B cell (primary cell): ENCODE results near the gene CPE. TPM values are rescaled to one million over a fixed set of nuclear protein-coding genes. Genes with fewer than 3 reads are reported as not detected.

Source experiments
- ATAC-seq: fragments of 200-7000 bp; cut with Tn5 transposase; one replicate; pipeline ENCODE4 v1.10.0; 2021; ENCODE audit warnings: low read depth, mild to moderate bottlenecking, moderate number of reproducible peaks, moderate library complexity
- CTCF ChIA-PET: fragments of 350-600 bp; sonication (Branson Sonifier 250); formaldehyde crosslinking; loops from one replicate; lab custom pipeline; 2021; ENCODE audit warnings: antibody characterized with exemption, inconsistent platforms; lab: Charles Lee
- POLR2A ChIA-PET: fragments of 350-600 bp; sonication (Branson Sonifier 250); formaldehyde crosslinking; loops from one replicate; lab custom pipeline; 2021; ENCODE audit warnings: antibody characterized with exemption; lab: Charles Lee
- DNase-seq: peaks from one replicate; pipeline ENCODE4 v3.0.0; 2013
- H2AFZ ChIP-seq: 2 replicates; pipeline ENCODE4 v1.6.1; 2012; ENCODE audit warnings: mild to moderate bottlenecking, low read depth, low read length; ENCODE audit not compliant: insufficient read depth, poor library complexity, severe bottlenecking
- H3K27ac ChIP-seq, 2 donors: 1 replicate in 1 of 2; 2 replicates in 1 of 2; pipeline ENCODE4 v1.5.1; 2012 to 2013; ENCODE audit warnings: low read length in 2 of 2, mild to moderate bottlenecking in 2 of 2, moderate library complexity in 1 of 2
- H3K27me3 ChIP-seq, 4 experiments: fragments of 200-600 bp in 1 of 4; sonication (generic) in 1 of 4; replicated peaks in 1 of 4; 1 replicate in 2 of 4; 2 replicates in 2 of 4; pipeline versions ENCODE4 v1.6.1 to v1.7.0; 2013 to 2016; ENCODE audit warnings: low read length in 3 of 4, mild to moderate bottlenecking in 2 of 4, mixed read lengths in 1 of 4, moderate library complexity in 1 of 4; ENCODE audit not compliant: insufficient read depth in 4 of 4, control insufficient read depth in 3 of 4; ENCODE audit errors: control extremely low read depth in 1 of 4
- H3K36me3 ChIP-seq, 2 experiments: replicated peaks in 1 of 2; 1 replicate in 1 of 2; 2 replicates in 1 of 2; pipeline versions ENCODE4 v1.6.1 to v1.7.1; 2013; ENCODE audit warnings: low read length in 1 of 2; ENCODE audit not compliant: insufficient read depth in 2 of 2, control insufficient read depth in 1 of 2; ENCODE audit errors: control extremely low read depth in 1 of 2, extremely low read depth in 1 of 2
- H3K4me1 ChIP-seq, 2 donors: fragments of 200-600 bp in 1 of 2; sonication (generic) in 1 of 2; 1 replicate in 1 of 2; 2 replicates in 1 of 2; pipeline versions ENCODE4 v1.5.1 to v1.6.1; 2013 to 2017; ENCODE audit warnings: low read length in 2 of 2; ENCODE audit not compliant: control insufficient read depth in 2 of 2, insufficient read depth in 2 of 2
- H3K4me2 ChIP-seq: replicated peaks from 2 replicates; pipeline ENCODE3; 2012; ENCODE audit warnings: mild to moderate bottlenecking, low read depth, low read length; ENCODE audit not compliant: poor library complexity, severe bottlenecking
- H3K4me3 ChIP-seq, 5 experiments: fragments of 200-600 bp in 1 of 5; sonication (generic) in 1 of 5; 1 replicate in 3 of 5; 2 replicates in 2 of 5; pipeline versions ENCODE4 v1.5.1 to v1.7.0; 2011 to 2016; ENCODE audit warnings: low read length in 4 of 5, mild to moderate bottlenecking in 4 of 5, low read depth in 2 of 5, control low read depth in 1 of 5, moderate library complexity in 1 of 5; ENCODE audit not compliant: insufficient read depth in 1 of 5; ENCODE audit errors: control extremely low read depth in 1 of 5, extremely low read depth in 1 of 5
- H3K79me2 ChIP-seq: fragments of 200-600 bp; sonication (generic); one replicate; pipeline ENCODE4 v1.6.0; 2016; ENCODE audit warnings: low read length; ENCODE audit not compliant: control insufficient read depth, insufficient read depth
- H3K9ac ChIP-seq: fragments of 200-600 bp; sonication (generic); 2 replicates; pipeline ENCODE4 v1.6.1; 2017; ENCODE audit warnings: mild to moderate bottlenecking, low read length, moderate library complexity
- H3K9me3 ChIP-seq, 3 donors: one replicate each; pipeline versions ENCODE4 v1.6.1 to v1.7.1; 2013; ENCODE audit warnings: low read length in 2 of 3; ENCODE audit not compliant: control insufficient read depth in 2 of 3, insufficient read depth in 1 of 3; ENCODE audit errors: control extremely low read depth in 1 of 3
- H4K20me1 ChIP-seq: 2 replicates; pipeline ENCODE4 v1.6.0; 2012; ENCODE audit warnings: mild to moderate bottlenecking, low read length; ENCODE audit not compliant: insufficient read depth, control insufficient read depth, poor library complexity, severe bottlenecking
- H3K27ac Mint-ChIP-seq: one replicate; pipeline ENCODE4 v1.8.0; 2021; ENCODE audit warnings: mixed read lengths
- H3K27me3 Mint-ChIP-seq: one replicate; pipeline ENCODE4 v1.8.0; 2021; ENCODE audit warnings: mixed read lengths
- H3K4me1 Mint-ChIP-seq: one replicate; pipeline ENCODE4 v1.8.0; 2021; ENCODE audit warnings: mixed read lengths
- H3K4me3 Mint-ChIP-seq: one replicate; pipeline ENCODE4 v1.8.0; 2021; ENCODE audit warnings: mixed read lengths
- H3K9me3 Mint-ChIP-seq: one replicate; pipeline ENCODE4 v1.8.0; 2022; ENCODE audit warnings: mixed read lengths; ENCODE audit not compliant: insufficient read depth
- EZH2 ChIP-seq: IDR thresholded peaks from 2 replicates; pipeline ENCODE4 v1.6.1; 2012; ENCODE audit warnings: borderline replicate concordance, low read depth, mild to moderate bottlenecking, moderate library complexity, low read length; ENCODE audit not compliant: insufficient read depth, poor library complexity, severe bottlenecking
- WGBS: methylation state at CpG from one replicate; pipeline ENCODE4 v1.1.5; 2013; ENCODE audit warnings: missing lambda C conversion rate; ENCODE audit not compliant: insufficient coverage; 5-methylcytosine and 5-hydroxymethylcytosine counted together
- intact Hi-C: fragments of 100-400 bp; cut with micrococcal nuclease; formaldehyde crosslinking; loops from one replicate; pipeline ENCODE4 v1.10.0; 2022
- polyA plus RNA-seq: library from polyadenylated mRNA; depleted of rRNA; stranded (reverse); fragments of >200 nt; gene quantifications from 2 replicates; pipeline ENCODE4 v1.2.3, GENCODE V29; 2012
- total RNA-seq, 2 donors: library from RNA; stranded (reverse); fragments of 120-200 nt in 1 of 2; gene quantifications; 1 replicate in 1 of 2; 2 replicates in 1 of 2; pipeline versions ENCODE4 v1.2.3 to v1.2.4, GENCODE V29; 2013 to 2022
- TF ChIP-seq, protein P1 (sequence below): fragments of 200-600 bp; IDR thresholded peaks from one replicate; pipeline ENCODE4 v1.8.0; 2022; ENCODE audit warnings: antibody characterized with exemption, mild to moderate bottlenecking

The CPE gene
- total and polyA plus RNA-seq, 2 donors (not counting 1 experiment from before 2014, with no cell fraction given), result not detected

DNA sequence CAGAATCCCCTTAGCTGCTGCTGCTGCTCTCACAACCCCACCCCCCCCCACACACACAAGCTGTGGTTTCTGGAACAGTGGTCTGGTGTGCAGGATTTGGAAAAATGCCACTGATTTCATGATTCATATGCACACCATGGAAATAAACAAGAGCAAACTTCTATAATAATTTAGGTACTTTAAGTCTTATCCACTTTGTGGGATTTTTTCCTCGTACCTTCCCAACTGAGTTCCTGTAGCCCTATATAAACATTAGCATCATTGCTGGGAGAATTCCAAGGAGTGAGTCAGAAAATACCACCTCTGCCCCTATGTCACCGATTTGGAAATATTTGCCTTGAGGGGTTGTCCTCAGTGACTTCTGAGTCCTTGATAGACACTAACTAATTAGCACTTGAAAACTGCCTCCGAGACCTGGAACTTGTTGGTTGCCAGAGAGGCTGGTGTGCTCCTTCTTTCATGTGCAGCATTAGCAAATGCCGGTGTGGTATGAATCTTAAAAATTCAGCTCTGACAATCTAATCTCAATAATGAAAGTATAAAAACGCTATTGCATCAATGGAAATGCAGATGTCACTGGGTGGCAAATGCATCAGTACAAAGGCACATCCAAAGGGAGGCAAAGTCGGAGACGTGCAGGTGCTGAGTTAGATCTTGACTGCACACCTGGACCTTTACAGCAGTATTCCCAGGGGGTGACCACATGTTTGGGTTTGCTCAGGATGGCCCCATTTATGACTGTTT, 61.8 kb downstream of the CPE start:
- Histone ChIP-seq H3K9ac (no peak overlapping the region), H3K4me2 (no peak overlapping the region)

DNA sequence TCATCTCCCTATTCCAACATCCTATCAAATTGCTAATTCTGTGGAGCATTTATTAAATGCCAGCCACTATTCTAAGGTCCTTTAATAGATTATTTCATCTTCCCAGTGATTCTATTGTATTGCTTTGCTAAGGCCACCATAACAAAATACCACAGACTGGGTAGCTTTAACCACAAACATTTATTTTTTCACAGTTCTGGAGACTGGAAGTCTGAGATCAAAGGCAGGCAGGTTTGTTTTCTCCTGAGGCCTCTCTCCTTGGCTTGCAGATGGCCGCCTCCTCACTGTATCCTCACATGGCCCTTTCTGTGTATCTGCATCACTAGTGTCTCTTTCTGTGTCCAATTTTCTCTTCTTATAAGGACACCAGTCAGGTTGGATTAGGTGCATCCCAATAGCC, 64.5 kb downstream of the CPE start:
- ATAC-seq (no peak), DNase-seq (no peak)
- no CpG with 5 or more reads among the region's 1 CpG for WGBS
- peaks cover 3% of the 10 kb centered on the region for H3K27me3 Mint-ChIP-seq
- H3K4me1 ChIP-seq, result no peaks in the 10 kb centered on the region
- H3K4me3 Mint-ChIP-seq, result no peak overlapping the region
- no peak overlapping the region for H2AFZ ChIP-seq
- H3K4me2 ChIP-seq, result no peak overlapping the region
- no peaks in the 10 kb centered on the region for H3K79me2 ChIP-seq
- H3K9me3 Mint-ChIP-seq, result no peaks in the 10 kb centered on the region
- H4K20me1 ChIP-seq, result no peaks in the 10 kb centered on the region
- H3K27ac ChIP-seq, result no peak overlapping the region
- TF ChIP-seq, protein P1, sequence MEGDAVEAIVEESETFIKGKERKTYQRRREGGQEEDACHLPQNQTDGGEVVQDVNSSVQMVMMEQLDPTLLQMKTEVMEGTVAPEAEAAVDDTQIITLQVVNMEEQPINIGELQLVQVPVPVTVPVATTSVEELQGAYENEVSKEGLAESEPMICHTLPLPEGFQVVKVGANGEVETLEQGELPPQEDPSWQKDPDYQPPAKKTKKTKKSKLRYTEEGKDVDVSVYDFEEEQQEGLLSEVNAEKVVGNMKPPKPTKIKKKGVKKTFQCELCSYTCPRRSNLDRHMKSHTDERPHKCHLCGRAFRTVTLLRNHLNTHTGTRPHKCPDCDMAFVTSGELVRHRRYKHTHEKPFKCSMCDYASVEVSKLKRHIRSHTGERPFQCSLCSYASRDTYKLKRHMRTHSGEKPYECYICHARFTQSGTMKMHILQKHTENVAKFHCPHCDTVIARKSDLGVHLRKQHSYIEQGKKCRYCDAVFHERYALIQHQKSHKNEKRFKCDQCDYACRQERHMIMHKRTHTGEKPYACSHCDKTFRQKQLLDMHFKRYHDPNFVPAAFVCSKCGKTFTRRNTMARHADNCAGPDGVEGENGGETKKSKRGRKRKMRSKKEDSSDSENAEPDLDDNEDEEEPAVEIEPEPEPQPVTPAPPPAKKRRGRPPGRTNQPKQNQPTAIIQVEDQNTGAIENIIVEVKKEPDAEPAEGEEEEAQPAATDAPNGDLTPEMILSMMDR, result no peak
- no peak for TF ChIP-seq EZH2
- CTCF ChIA-PET, result interaction anchor here (1.2 kb wide), 1 partner anchor 9 kb away, joined by 3 read pairs; no protein-coding TSS in a partner anchor
- POLR2A ChIA-PET, result no interaction called here
- intact Hi-C loops, result no loop called here
- H3K4me3 ChIP-seq, result no peak overlapping the region
- no peaks in the 10 kb centered on the region for H3K36me3 ChIP-seq
- H3K9me3 ChIP-seq, result no peaks in the 10 kb centered on the region
- H3K27ac Mint-ChIP-seq, result no peak overlapping the region
- H3K4me1 Mint-ChIP-seq, result no peaks in the 10 kb centered on the region
- H3K9ac ChIP-seq, result no peak overlapping the region
- peaks cover 0 to 6% (median 0%) of the 10 kb centered on the region in 4 experiments for H3K27me3 ChIP-seq

More for the DNA sequence above, 61.8 kb downstream of the CPE start:
- ChIA-PET CTCF (no interaction called here), POLR2A (no interaction called here)
- H3K27ac ChIP-seq, result no peak overlapping the region
- no peaks in the 10 kb centered on the region for H3K9me3 ChIP-seq
- intact Hi-C loops, result no loop called here
- no peaks in the 10 kb centered on the region for H4K20me1 ChIP-seq
- WGBS, result 96% methylated on average over 4 of the region's 7 CpGs
- no peak overlapping the region for H3K4me3 Mint-ChIP-seq
- H3K79me2 ChIP-seq, result no peaks in the 10 kb centered on the region
- no peaks in the 10 kb centered on the region for H3K36me3 ChIP-seq
- H3K4me3 ChIP-seq, result no peak overlapping the region
- no peaks in the 10 kb centered on the region for H3K4me1 ChIP-seq
- TF ChIP-seq, protein P1, result no peak
- TF ChIP-seq EZH2, result no peak
- H3K4me1 Mint-ChIP-seq, result no peaks in the 10 kb centered on the region
- no peak overlapping the region for H3K27ac Mint-ChIP-seq
- H3K27me3 ChIP-seq, result peaks cover 0 to 12% (median 1%) of the 10 kb centered on the region in 4 experiments
- no peak overlapping the region for H2AFZ ChIP-seq
- H3K27me3 Mint-ChIP-seq, result peaks cover 8% of the 10 kb centered on the region
- no peak for ATAC-seq
- DNase-seq, result no peak
- H3K9me3 Mint-ChIP-seq, result no peaks in the 10 kb centered on the region
